Hepatocyte (in vitro differentiated cells): ENCODE data around the gene CHCHD5.

Source experiments
- EZH2 ChIP-seq: fragments of 200-600 bp; sonication (generic); IDR thresholded peaks from 2 replicates; pipeline ENCODE4 v1.6.1; 2016; ENCODE audit warnings: antibody characterized with exemption, mild to moderate bottlenecking, borderline replicate concordance
- TF ChIP-seq, protein P1 (sequence below): fragments of 200-600 bp; sonication (generic); IDR thresholded peaks from 2 replicates; pipeline ENCODE4 v1.5.1; 2016; ENCODE audit warnings: antibody characterized with exemption, mild to moderate bottlenecking; ENCODE audit not compliant: poor library complexity

DNA sequence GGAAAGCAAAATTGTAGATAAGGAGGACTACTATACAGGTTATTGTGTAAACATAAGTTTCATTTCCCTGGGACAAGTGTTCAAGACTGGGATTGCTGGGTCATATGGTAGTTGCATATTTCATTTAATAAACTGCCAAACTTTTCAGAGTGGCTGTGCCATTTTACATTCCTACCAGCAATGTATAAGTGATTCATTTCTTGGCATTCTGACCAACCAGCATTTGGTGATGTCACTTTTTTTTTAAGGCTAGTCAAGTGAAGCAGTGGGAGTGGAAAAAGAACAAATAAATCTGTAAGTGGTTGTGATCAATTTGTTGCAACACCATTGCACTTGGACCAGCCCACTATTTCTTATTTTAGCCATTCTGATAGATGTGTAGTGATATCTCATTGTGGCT is 5.2 kb upstream of the CHCHD5 start:
- no peak for TF ChIP-seq EZH2
- TF ChIP-seq, protein P1, sequence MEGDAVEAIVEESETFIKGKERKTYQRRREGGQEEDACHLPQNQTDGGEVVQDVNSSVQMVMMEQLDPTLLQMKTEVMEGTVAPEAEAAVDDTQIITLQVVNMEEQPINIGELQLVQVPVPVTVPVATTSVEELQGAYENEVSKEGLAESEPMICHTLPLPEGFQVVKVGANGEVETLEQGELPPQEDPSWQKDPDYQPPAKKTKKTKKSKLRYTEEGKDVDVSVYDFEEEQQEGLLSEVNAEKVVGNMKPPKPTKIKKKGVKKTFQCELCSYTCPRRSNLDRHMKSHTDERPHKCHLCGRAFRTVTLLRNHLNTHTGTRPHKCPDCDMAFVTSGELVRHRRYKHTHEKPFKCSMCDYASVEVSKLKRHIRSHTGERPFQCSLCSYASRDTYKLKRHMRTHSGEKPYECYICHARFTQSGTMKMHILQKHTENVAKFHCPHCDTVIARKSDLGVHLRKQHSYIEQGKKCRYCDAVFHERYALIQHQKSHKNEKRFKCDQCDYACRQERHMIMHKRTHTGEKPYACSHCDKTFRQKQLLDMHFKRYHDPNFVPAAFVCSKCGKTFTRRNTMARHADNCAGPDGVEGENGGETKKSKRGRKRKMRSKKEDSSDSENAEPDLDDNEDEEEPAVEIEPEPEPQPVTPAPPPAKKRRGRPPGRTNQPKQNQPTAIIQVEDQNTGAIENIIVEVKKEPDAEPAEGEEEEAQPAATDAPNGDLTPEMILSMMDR: no peak
